OCI-LY1 (cell line): ENCODE data around the gene ITFG1.

ENCODE experiments used
- H2AFZ ChIP-seq: fragments of 200-600 bp; sonication (generic), shearing (Covaris generic); 2 replicates; pipeline ENCODE4 v1.6.0; 2014; ENCODE audit warnings: antibody characterized with exemption, mild to moderate bottlenecking, low read length
- H3F3A ChIP-seq: fragments of 200-600 bp; sonication (generic), shearing (Covaris generic); 2 replicates; pipeline ENCODE4 v1.6.0; 2014; ENCODE audit warnings: mild to moderate bottlenecking, antibody characterized with exemption, low read length, moderate library complexity; ENCODE audit not compliant: insufficient read depth
- H3K27ac ChIP-seq: fragments of 200-600 bp; sonication (generic); 2 replicates; pipeline ENCODE4 v1.5.1; 2014; ENCODE audit warnings: low read length, mixed run types, mild to moderate bottlenecking, low read depth; ENCODE audit not compliant: poor library complexity, severe bottlenecking
- H3K27me3 ChIP-seq: fragments of 200-600 bp; sonication (generic); 2 replicates; pipeline ENCODE4 v1.6.0; 2014; ENCODE audit warnings: antibody characterized with exemption, mild to moderate bottlenecking, low read length, moderate library complexity; ENCODE audit not compliant: insufficient read depth
- H3K36me3 ChIP-seq: fragments of 200-600 bp; sonication (generic); 2 replicates; pipeline ENCODE4 v1.6.1; 2014; ENCODE audit warnings: mild to moderate bottlenecking, antibody characterized with exemption, low read length, moderate library complexity, mixed read lengths; ENCODE audit not compliant: insufficient read depth
- H3K4me1 ChIP-seq: fragments of 200-600 bp; sonication (generic); 2 replicates; pipeline ENCODE4 v1.5.1; 2014; ENCODE audit warnings: mild to moderate bottlenecking, low read length, moderate library complexity; ENCODE audit not compliant: insufficient read depth, severe bottlenecking
- H3K4me2 ChIP-seq: fragments of 200-600 bp; sonication (generic), shearing (Covaris generic); 2 replicates; pipeline ENCODE4 v1.6.1; 2014; ENCODE audit warnings: low read length
- H3K4me3 ChIP-seq: fragments of 200-600 bp; sonication (generic); 2 replicates; pipeline ENCODE4 v1.5.1; 2014; ENCODE audit warnings: low read length, low read depth, mild to moderate bottlenecking, mixed read lengths; ENCODE audit not compliant: poor library complexity, severe bottlenecking
- H3K79me2 ChIP-seq: fragments of 200-600 bp; shearing (Covaris generic); 2 replicates; pipeline ENCODE4 v1.6.1; 2016; ENCODE audit warnings: mixed run types, low read length, mixed read lengths; ENCODE audit not compliant: insufficient read depth
- H3K9ac ChIP-seq: fragments of 200-600 bp; sonication (generic), shearing (Covaris generic); 2 replicates; pipeline ENCODE4 v1.6.1; 2014; ENCODE audit warnings: mild to moderate bottlenecking, low read length, mixed read lengths
- H3K9me2 ChIP-seq: fragments of 200-600 bp; sonication (generic), shearing (Covaris generic); 2 replicates; pipeline ENCODE4 v1.6.1; 2014; ENCODE audit warnings: low read depth, mild to moderate bottlenecking, low read length, mixed read lengths
- H3K9me3 ChIP-seq: fragments of 200-600 bp; shearing (Covaris generic); 2 replicates; pipeline ENCODE4 v1.6.1; 2014; ENCODE audit warnings: low read length, mixed read lengths
- H4K20me1 ChIP-seq: fragments of 200-600 bp; sonication (generic), shearing (Covaris generic); 2 replicates; pipeline ENCODE4 v1.6.0; 2016; ENCODE audit warnings: mild to moderate bottlenecking, low read length; ENCODE audit not compliant: insufficient read depth
- EZH2 ChIP-seq: fragments of 200-600 bp; sonication (generic), shearing (Covaris generic); IDR thresholded peaks from 2 replicates; pipeline ENCODE4 v1.8.0; 2017; ENCODE audit warnings: borderline replicate concordance, mixed run types, mild to moderate bottlenecking, antibody characterized with exemption, low read length, moderate library complexity, mixed read lengths
- TF ChIP-seq, protein P1 (sequence below): fragments of 200-600 bp; sonication (generic), shearing (Covaris generic); IDR thresholded peaks from 2 replicates; pipeline ENCODE4 v1.5.1; 2017; ENCODE audit warnings: mild to moderate bottlenecking, antibody characterized with exemption, low read length, moderate library complexity, mixed read lengths

The ITFG1 gene

DNA sequence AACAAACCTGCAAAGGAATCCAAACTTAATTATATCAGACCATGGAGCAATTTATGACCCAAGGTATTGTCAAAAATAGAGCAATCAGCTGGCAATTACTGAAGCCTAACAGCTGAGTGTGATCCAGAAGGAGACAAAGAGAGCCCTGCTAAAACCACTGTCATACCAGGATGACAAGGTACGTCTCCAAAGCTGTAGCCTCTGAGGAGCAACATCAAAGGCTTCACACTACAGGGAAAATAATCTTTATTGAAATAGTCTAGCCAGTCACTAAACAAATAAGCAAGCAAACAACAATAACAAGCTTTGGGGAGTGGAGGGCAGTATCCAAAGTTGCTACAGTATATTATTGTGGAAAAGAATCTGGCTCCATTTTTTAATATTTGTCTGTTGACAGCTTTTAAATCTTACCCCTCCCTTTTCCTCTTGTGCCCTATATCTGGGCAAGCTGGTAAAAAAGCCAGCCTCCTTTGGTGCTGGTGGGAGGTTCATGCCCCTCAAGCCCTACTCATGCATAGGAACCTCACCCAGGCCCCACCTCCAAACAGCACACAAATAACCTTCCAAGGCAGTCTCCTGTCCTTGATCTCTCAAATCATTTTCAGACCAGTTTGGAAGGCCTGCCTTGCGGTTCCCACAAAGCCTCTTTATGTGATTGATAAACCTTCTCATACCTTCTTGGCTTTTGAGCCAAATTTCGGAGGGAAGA is 73.7 kb downstream of the ITFG1 start:
- Histone ChIP-seq H3K9ac (no peak overlapping the region), H3K4me3 (no peak overlapping the region), H2AFZ (no peak overlapping the region), H3K27ac (no peak overlapping the region), H3K4me1 (peaks cover 8% of the 10 kb centered on the region), H4K20me1 (no peaks in the 10 kb centered on the region), H3F3A (no peaks in the 10 kb centered on the region; the same call in 1 of the 2 replicates), H3K27me3 (no peaks in the 10 kb centered on the region), H3K4me2 (no peak overlapping the region), H3K9me2 (no peaks in the 10 kb centered on the region), H3K9me3 (no peaks in the 10 kb centered on the region), H3K36me3 (peaks cover 34% of the 10 kb centered on the region; the same call in 1 of the 2 replicates), H3K79me2 (no peaks in the 10 kb centered on the region)
- TF ChIP-seq, protein P1, sequence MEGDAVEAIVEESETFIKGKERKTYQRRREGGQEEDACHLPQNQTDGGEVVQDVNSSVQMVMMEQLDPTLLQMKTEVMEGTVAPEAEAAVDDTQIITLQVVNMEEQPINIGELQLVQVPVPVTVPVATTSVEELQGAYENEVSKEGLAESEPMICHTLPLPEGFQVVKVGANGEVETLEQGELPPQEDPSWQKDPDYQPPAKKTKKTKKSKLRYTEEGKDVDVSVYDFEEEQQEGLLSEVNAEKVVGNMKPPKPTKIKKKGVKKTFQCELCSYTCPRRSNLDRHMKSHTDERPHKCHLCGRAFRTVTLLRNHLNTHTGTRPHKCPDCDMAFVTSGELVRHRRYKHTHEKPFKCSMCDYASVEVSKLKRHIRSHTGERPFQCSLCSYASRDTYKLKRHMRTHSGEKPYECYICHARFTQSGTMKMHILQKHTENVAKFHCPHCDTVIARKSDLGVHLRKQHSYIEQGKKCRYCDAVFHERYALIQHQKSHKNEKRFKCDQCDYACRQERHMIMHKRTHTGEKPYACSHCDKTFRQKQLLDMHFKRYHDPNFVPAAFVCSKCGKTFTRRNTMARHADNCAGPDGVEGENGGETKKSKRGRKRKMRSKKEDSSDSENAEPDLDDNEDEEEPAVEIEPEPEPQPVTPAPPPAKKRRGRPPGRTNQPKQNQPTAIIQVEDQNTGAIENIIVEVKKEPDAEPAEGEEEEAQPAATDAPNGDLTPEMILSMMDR: no peak
- TF ChIP-seq EZH2: no peak

DNA sequence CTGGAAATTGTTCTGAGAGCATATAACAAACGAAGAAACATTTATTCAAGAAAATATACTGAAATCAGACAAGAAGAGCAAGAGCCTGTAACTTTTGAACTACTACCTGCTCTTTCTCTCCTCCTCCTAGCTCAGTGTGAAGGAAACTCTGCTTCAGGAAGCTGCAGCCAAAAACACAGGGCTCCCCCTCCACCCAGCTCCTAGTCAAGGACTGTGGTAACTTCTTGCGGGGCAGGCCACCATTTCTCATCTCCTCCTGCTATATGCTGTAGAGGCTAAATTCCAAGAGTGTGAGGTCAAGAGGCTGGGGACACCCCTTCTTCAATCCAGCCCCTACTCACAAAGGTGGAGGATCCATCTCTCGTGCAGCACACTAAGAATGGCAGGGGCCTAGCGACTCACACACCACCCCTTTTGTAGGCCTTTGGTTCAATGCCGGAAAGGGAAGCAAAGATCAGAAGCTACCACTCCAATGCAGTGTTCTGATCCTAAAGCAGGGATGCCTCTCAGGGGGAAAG is 74.6 kb downstream of the ITFG1 start:
- TF ChIP-seq, protein P1: no peak
- TF ChIP-seq EZH2: no peak
- Histone ChIP-seq H3K27ac (no peak overlapping the region), H3F3A (no peaks in the 10 kb centered on the region; the same call in 1 of the 2 replicates), H3K27me3 (no peaks in the 10 kb centered on the region), H3K79me2 (no peaks in the 10 kb centered on the region), H3K36me3 (peaks cover 28% of the 10 kb centered on the region; the same call in 1 of the 2 replicates), H3K4me1 (no peaks in the 10 kb centered on the region), H4K20me1 (no peaks in the 10 kb centered on the region), H3K9me2 (no peaks in the 10 kb centered on the region), H3K9ac (no peak overlapping the region), H3K4me3 (no peak overlapping the region), H2AFZ (no peak overlapping the region), H3K4me2 (no peak overlapping the region), H3K9me3 (no peaks in the 10 kb centered on the region)

DNA sequence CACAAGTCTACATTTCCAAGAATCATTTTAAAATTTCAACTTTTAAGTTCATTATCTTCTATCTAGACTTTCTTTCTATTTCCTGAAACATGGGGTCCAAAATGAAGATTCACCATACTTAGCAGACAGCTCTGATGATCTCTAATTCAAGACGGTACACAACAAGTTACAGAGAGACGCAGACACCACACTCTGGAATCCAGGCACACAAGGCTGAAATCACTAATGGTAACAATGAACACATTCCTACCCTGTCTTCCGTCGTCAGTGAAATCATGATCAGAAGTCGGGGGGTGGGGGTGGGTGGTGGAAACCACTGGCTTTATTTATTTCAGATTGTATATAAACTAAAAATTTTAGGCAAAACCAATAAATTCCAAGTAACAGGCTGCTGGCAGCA is 78.5 kb downstream of the ITFG1 start:
- H3K9ac ChIP-seq: no peak overlapping the region
- no peaks in the 10 kb centered on the region for H4K20me1 ChIP-seq
- peaks cover 40% of the 10 kb centered on the region; the same call in 1 of the 2 replicates for H3K36me3 ChIP-seq
- no peak overlapping the region for H2AFZ ChIP-seq
- no peak overlapping the region for H3K4me3 ChIP-seq
- H3K79me2 ChIP-seq: no peaks in the 10 kb centered on the region
- no peaks in the 10 kb centered on the region for H3K9me2 ChIP-seq
- TF ChIP-seq, protein P1: no peak
- no peak for TF ChIP-seq EZH2
- H3K27ac ChIP-seq: no peak overlapping the region
- H3K4me2 ChIP-seq: no peak overlapping the region
- H3F3A ChIP-seq: no peaks in the 10 kb centered on the region
- H3K4me1 ChIP-seq: no peaks in the 10 kb centered on the region
- H3K9me3 ChIP-seq: no peaks in the 10 kb centered on the region
- no peaks in the 10 kb centered on the region for H3K27me3 ChIP-seq
